GM23338 (cell line): Measurements from ENCODE around the gene TBC1D8B. TPM values are rescaled to one million over a fixed set of nuclear protein-coding genes. Genes with fewer than 3 reads are reported as not detected.

ENCODE experiments used
- CREB1 ChIP-seq: fragments of 250-450 bp; sonication (Bioruptor Pico); IDR thresholded peaks from 2 replicates; pipeline ENCODE4 v1.5.0; 2020; ENCODE audit warnings: low read depth, mild to moderate bottlenecking, moderate library complexity
- EZH2 ChIP-seq: fragments of 200-600 bp; sonication (generic); IDR thresholded peaks from one replicate; pipeline ENCODE4 v1.8.0; 2017; ENCODE audit warnings: antibody characterized with exemption, mild to moderate bottlenecking, low read depth; ENCODE audit not compliant: unreplicated experiment
- EZH2phosphoT487 ChIP-seq: fragments of 200-600 bp; sonication (generic); IDR thresholded peaks from one replicate; pipeline ENCODE4 v1.8.1; 2018; ENCODE audit warnings: antibody characterized with exemption; ENCODE audit not compliant: unreplicated experiment
- JUNB ChIP-seq: IDR thresholded peaks from one replicate; pipeline ENCODE4 v1.6.1; 2016; ENCODE audit warnings: antibody characterized with exemption; ENCODE audit not compliant: unreplicated experiment
- NANOG ChIP-seq: IDR thresholded peaks from 2 replicates; pipeline ENCODE4 v1.6.1; 2016; ENCODE audit warnings: antibody characterized with exemption, borderline replicate concordance
- POLR2AphosphoS5 ChIP-seq: IDR thresholded peaks from 2 replicates; pipeline ENCODE4 v1.6.1; 2016; ENCODE audit warnings: antibody characterized with exemption, low read depth
- STAT1 ChIP-seq: IDR thresholded peaks from one replicate; pipeline ENCODE4 v1.6.1; 2016; ENCODE audit warnings: antibody characterized with exemption; ENCODE audit not compliant: unreplicated experiment
- ZNF114 ChIP-seq: fragments of 250-450 bp; sonication (Bioruptor Pico); IDR thresholded peaks from 2 replicates; pipeline ENCODE4 v1.5.0; 2020; ENCODE audit warnings: mild to moderate bottlenecking, moderate library complexity
- ZNF462 ChIP-seq: fragments of 250-450 bp; sonication (Bioruptor Pico); IDR thresholded peaks from 2 replicates; pipeline ENCODE4 v1.5.0; 2020; ENCODE audit warnings: mild to moderate bottlenecking, moderate library complexity
- polyA plus RNA-seq: library from polyadenylated mRNA; unstranded; fragments of >200 nt; fragmentation: Nextera tagmentation; extraction: Ambion mirVana; gene quantifications from 2 replicates; pipeline ENCODE4 v1.2.1, GENCODE V29; 2016
- total RNA-seq: library from RNA; depleted of rRNA; stranded (reverse); fragments of >200 nt; shearing (Covaris generic); gene quantifications from 2 replicates; pipeline ENCODE4 v1.2.3, GENCODE V29; 2014
- TF ChIP-seq, protein P1 (sequence below): IDR thresholded peaks from 2 replicates; pipeline ENCODE4 v1.6.1; 2016; ENCODE audit warnings: antibody characterized with exemption
- TF ChIP-seq, protein P2 (sequence below): IDR thresholded peaks from one replicate; pipeline ENCODE4 v1.6.1; 2018; ENCODE audit warnings: antibody characterized with exemption; ENCODE audit not compliant: unreplicated experiment

The TBC1D8B gene
- total and polyA plus RNA-seq, 2 experiments from 2014 or later, result 5.5 to 7.6 TPM

GRCh38 chrX:106774981-106775380 lies 27.5 kb upstream of the TBC1D8B start (continued):
- TF ChIP-seq ZNF462, result no peak
- no peak for TF ChIP-seq JUNB
- TF ChIP-seq EZH2, result no peak
- TF ChIP-seq, protein P1, sequence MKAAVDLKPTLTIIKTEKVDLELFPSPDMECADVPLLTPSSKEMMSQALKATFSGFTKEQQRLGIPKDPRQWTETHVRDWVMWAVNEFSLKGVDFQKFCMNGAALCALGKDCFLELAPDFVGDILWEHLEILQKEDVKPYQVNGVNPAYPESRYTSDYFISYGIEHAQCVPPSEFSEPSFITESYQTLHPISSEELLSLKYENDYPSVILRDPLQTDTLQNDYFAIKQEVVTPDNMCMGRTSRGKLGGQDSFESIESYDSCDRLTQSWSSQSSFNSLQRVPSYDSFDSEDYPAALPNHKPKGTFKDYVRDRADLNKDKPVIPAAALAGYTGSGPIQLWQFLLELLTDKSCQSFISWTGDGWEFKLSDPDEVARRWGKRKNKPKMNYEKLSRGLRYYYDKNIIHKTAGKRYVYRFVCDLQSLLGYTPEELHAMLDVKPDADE, result no peak
- TF ChIP-seq STAT1, result no peak
- TF ChIP-seq, protein P2, sequence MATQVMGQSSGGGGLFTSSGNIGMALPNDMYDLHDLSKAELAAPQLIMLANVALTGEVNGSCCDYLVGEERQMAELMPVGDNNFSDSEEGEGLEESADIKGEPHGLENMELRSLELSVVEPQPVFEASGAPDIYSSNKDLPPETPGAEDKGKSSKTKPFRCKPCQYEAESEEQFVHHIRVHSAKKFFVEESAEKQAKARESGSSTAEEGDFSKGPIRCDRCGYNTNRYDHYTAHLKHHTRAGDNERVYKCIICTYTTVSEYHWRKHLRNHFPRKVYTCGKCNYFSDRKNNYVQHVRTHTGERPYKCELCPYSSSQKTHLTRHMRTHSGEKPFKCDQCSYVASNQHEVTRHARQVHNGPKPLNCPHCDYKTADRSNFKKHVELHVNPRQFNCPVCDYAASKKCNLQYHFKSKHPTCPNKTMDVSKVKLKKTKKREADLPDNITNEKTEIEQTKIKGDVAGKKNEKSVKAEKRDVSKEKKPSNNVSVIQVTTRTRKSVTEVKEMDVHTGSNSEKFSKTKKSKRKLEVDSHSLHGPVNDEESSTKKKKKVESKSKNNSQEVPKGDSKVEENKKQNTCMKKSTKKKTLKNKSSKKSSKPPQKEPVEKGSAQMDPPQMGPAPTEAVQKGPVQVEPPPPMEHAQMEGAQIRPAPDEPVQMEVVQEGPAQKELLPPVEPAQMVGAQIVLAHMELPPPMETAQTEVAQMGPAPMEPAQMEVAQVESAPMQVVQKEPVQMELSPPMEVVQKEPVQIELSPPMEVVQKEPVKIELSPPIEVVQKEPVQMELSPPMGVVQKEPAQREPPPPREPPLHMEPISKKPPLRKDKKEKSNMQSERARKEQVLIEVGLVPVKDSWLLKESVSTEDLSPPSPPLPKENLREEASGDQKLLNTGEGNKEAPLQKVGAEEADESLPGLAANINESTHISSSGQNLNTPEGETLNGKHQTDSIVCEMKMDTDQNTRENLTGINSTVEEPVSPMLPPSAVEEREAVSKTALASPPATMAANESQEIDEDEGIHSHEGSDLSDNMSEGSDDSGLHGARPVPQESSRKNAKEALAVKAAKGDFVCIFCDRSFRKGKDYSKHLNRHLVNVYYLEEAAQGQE, result no peak
- no peak for TF ChIP-seq CREB1 (CRISPR knock-in tag)
- TF ChIP-seq ZNF114 (CRISPR knock-in tag), result no peak
- no peak for TF ChIP-seq NANOG
- TF ChIP-seq EZH2phosphoT487, result no peak
- TF ChIP-seq POLR2AphosphoS5, result no peak
